ENCODE data around the gene HAL. TPM values are rescaled to one million over a fixed set of nuclear protein-coding genes. Genes with fewer than 3 reads are reported as not detected.

HAL gene, protein sequence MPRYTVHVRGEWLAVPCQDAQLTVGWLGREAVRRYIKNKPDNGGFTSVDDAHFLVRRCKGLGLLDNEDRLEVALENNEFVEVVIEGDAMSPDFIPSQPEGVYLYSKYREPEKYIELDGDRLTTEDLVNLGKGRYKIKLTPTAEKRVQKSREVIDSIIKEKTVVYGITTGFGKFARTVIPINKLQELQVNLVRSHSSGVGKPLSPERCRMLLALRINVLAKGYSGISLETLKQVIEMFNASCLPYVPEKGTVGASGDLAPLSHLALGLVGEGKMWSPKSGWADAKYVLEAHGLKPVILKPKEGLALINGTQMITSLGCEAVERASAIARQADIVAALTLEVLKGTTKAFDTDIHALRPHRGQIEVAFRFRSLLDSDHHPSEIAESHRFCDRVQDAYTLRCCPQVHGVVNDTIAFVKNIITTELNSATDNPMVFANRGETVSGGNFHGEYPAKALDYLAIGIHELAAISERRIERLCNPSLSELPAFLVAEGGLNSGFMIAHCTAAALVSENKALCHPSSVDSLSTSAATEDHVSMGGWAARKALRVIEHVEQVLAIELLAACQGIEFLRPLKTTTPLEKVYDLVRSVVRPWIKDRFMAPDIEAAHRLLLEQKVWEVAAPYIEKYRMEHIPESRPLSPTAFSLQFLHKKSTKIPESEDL
- total RNA-seq (under 1 TPM in 5 of 9 donors, not detected in 4; 0.14 to 0.40 (median 0.26) TPM), polyA plus RNA-seq (under 1 TPM; 0.13 to 0.24 (median 0.16) TPM)
- long read RNA-seq, donor 1: 0 reads
- long read RNA-seq, donor 2: 0 reads
- long read RNA-seq, donor 3: 0 reads
- long read RNA-seq, donor 4: 0 reads
- long read RNA-seq, donor 5: 0 reads
- long read RNA-seq, donor 6: 0 reads
- long read RNA-seq, donor 7: 0 reads
- long read RNA-seq, donor 8, partial matches to known transcripts: 0 of 1 reads
- long read RNA-seq, donor 8, other reads (novel, unspliced or antisense): 0 of 1 reads
- long read RNA-seq, donor 9: 0 reads
- long read RNA-seq, donor 10, partial matches to known transcripts: 0 of 1 reads
- long read RNA-seq, donor 10, other reads (novel, unspliced or antisense): 0 of 1 reads

DNA sequence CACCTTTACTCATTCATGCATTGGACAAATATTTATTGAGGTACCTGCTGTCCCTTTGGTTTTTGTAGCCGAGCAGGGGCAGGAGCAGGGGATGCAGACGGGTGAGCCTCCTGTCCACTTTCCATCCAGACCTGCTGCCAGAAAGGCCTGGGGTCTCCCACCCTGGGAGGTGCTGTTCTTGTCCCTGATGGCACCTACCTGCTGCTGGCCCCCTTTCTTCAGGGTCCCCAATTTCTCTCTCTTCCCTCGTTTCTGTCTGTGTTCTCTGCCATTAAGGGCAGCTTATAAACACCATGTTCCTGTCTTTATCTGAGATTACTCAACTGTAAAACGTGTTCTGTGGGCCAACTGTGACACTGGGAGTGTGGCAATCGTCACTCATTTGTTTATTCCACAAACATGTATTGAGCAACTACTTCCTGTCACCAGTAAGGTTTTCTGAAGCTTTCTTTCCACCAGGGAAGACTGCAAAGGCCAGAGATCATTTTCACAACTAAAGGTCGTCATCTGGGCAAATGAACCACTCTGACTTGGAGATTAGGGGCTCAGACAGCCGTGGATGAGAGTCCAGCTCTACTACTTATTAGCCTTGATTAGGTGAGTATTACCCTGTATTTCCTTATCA is at the start of gene HAL:
TSS of gene HAL (minus strand) at position 311 of the 625 bp plus-strand sequence. CDS start 434 bp downstream, outside the sequence.
- H3K36me3 ChIP-seq (replicated peaks in 1 of 2): peaks cover 0 to 4% of the 10 kb centered on the region in 2 donors
- no peak within 1 kb of the TSS for H3K4me3 ChIP-seq
- H3K4me1 ChIP-seq (replicated peaks in 1 of 2): no peaks in the 10 kb centered on the region
- intact Hi-C loops (cut with DNase I): loop anchor here in 1 of 2 donors (5.0 kb wide), 1 partner anchor 79 kb away; no protein-coding TSS in a partner anchor
- H3K9me3 ChIP-seq (replicated peaks in 1 of 3): no peaks in the 10 kb centered on the region
- no peak within 1 kb of the TSS for H3K27ac ChIP-seq
- 58 to 67% (median 65%) methylated on average over 7 of the region's 7 CpGs for WGBS, 4 donors
- no peaks in the 10 kb centered on the region for H3K27me3 ChIP-seq
- TF ChIP-seq, protein P1, sequence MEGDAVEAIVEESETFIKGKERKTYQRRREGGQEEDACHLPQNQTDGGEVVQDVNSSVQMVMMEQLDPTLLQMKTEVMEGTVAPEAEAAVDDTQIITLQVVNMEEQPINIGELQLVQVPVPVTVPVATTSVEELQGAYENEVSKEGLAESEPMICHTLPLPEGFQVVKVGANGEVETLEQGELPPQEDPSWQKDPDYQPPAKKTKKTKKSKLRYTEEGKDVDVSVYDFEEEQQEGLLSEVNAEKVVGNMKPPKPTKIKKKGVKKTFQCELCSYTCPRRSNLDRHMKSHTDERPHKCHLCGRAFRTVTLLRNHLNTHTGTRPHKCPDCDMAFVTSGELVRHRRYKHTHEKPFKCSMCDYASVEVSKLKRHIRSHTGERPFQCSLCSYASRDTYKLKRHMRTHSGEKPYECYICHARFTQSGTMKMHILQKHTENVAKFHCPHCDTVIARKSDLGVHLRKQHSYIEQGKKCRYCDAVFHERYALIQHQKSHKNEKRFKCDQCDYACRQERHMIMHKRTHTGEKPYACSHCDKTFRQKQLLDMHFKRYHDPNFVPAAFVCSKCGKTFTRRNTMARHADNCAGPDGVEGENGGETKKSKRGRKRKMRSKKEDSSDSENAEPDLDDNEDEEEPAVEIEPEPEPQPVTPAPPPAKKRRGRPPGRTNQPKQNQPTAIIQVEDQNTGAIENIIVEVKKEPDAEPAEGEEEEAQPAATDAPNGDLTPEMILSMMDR (IDR thresholded peaks at IDR 0.05): no peak
- TF ChIP-seq POLR2A (IDR thresholded peaks at IDR 0.05): no peak
- peak in 1 of 7 donors; percentile 14 for DNase-seq

DNA sequence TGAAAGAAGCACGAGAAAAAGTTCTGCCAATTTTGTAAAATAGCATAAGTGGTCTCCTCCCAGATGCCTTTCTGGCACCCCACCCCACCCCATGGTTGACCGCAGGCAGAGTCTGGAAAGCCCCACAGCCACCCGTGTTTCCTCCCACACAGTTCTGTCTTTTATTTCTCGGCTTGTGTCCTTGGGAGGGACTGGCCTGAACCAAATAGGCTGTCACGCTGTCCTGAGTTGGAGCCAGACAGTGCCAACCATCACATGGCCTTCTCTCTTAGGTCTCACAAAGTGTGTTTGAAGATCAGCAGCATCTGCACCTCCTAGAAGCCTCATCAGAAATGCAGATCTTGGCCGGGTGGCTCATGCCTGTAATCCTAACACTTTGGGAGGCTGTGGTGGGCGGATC is 49.4 kb upstream of the HAL start:
- peak overlapping the region in 1 of 5 donors; percentile 46 for H3K27ac ChIP-seq
- no peaks in the 10 kb centered on the region for H3K9me3 ChIP-seq (replicated peaks in 1 of 3)
- WGBS, 4 donors: 39 to 61% (median 46%) methylated on average over 6 to 7 of the region's 7 CpGs
- H3K27me3 ChIP-seq: no peaks in the 10 kb centered on the region
- TF ChIP-seq, protein P1 (IDR thresholded peaks at IDR 0.05): no peak
- no peak for TF ChIP-seq POLR2A (IDR thresholded peaks at IDR 0.05)
- intact Hi-C loops (cut with DNase I): no loop called here
- no peak overlapping the region for H3K4me3 ChIP-seq
- peak in 6 of 7 donors; percentile 42 to 68 (median 49) for DNase-seq
- H3K36me3 ChIP-seq (replicated peaks in 1 of 2): no peaks in the 10 kb centered on the region
- peaks cover 13 to 28% of the 10 kb centered on the region in 2 donors for H3K4me1 ChIP-seq (replicated peaks in 1 of 2)

DNA sequence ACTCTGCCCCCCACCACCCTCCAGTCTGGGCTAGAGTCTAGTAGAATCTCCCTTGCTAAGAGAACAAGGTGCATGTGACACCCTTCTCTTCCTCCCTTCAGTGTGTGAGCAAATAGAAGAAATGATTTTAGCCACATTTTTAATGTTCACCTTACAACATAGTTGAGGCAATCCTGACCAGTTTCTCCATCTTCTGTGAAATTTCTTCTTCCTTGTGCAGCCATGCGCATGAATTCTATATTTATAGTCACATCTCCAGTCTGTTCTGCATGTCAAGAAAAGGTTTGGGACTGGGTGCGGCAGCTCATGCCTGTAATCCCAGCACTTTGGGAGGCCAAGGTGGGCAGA is 48.8 kb upstream of the HAL start:
- no peak for TF ChIP-seq POLR2A (IDR thresholded peaks at IDR 0.05)
- TF ChIP-seq, protein P1 (IDR thresholded peaks at IDR 0.05): no peak
- Histone ChIP-seq H3K4me1 (replicated peaks in 1 of 2) (peaks cover 20 to 28% of the 10 kb centered on the region in 2 donors), H3K27ac (peak overlapping the region in 1 of 5 donors; percentile 66), H3K27me3 (no peaks in the 10 kb centered on the region), H3K9me3 (replicated peaks in 1 of 3) (no peaks in the 10 kb centered on the region), H3K4me3 (no peak overlapping the region), H3K36me3 (replicated peaks in 1 of 2) (no peaks in the 10 kb centered on the region)
- no peak for DNase-seq
- WGBS, 4 donors: 90 to 98% (median 96%) methylated on average over 2 of the region's 2 CpGs
- intact Hi-C loops (cut with DNase I): no loop called here
